HG02981 (cell line): Measurements from ENCODE around the gene POLR3GL.

ENCODE experiments used
- ATAC-seq: cut with Tn5 transposase; IDR thresholded peaks from one replicate; pipeline ENCODE4 v1.9.1; 2021; ENCODE audit warnings: mild to moderate bottlenecking, moderate library complexity; ENCODE audit not compliant: unreplicated experiment

Gene POLR3GL

GRCh38 chr1:145947551-145947950 is 16.9 kb upstream of the POLR3GL start:
- no peak for ATAC-seq

GRCh38 chr1:145949219-145949618 is 15.3 kb upstream of the POLR3GL start:
- no peak for ATAC-seq

- no peak for ATAC-seq
Measured at GRCh38 chr1:145951526-145951925, 13.0 kb upstream of the POLR3GL start.

GRCh38 chr1:145952903-145953302 is 11.6 kb upstream of the POLR3GL start:
- ATAC-seq: no peak

- no peak for ATAC-seq
Measured at GRCh38 chr1:145953861-145954260, 10.6 kb upstream of the POLR3GL start.

- no peak for ATAC-seq
Measured at GRCh38 chr1:145955436-145955835, 9.1 kb upstream of the POLR3GL start.

GRCh38 chr1:145956361-145956760 is 8.1 kb upstream of the POLR3GL start:
- no peak for ATAC-seq

- ATAC-seq: no peak
Measured at GRCh38 chr1:145956781-145957442, 7.6 kb upstream of the POLR3GL start.

GRCh38 chr1:145957443-145958319 is 6.8 kb upstream of the POLR3GL start, which contains the start of gene LIX1L:
Gene LIX1L (minus strand): TSS chr1:145958017. CDS start chr1:145957927, 90 bp downstream.
- peak; percentile 85 for ATAC-seq

GRCh38 chr1:145958734-145959133 is 5.8 kb upstream of the POLR3GL start:
- ATAC-seq: no peak

- no peak for ATAC-seq
Measured at GRCh38 chr1:145959333-145959732, 5.2 kb upstream of the POLR3GL start.

GRCh38 chr1:145959957-145960467 is 4.5 kb upstream of the POLR3GL start:
- no peak for ATAC-seq

- no peak for ATAC-seq
Measured at GRCh38 chr1:145960468-145961108, 3.9 kb upstream of the POLR3GL start.

GRCh38 chr1:145961109-145961424 is 3.4 kb upstream of the POLR3GL start:
- ATAC-seq: no peak

GRCh38 chr1:145961425-145962156 is 2.9 kb upstream of the POLR3GL start:
- ATAC-seq: no peak

- ATAC-seq: no peak
Measured at GRCh38 chr1:145962157-145963102, 2.1 kb upstream of the POLR3GL start.

GRCh38 chr1:145963265-145964019 is 1.0 kb upstream of the POLR3GL start:
- ATAC-seq: no peak

GRCh38 chr1:145965119-145965744 is 742 bp downstream of the POLR3GL start:
- ATAC-seq: no peak

GRCh38 chr1:145967288-145967687 is 2.8 kb downstream of the POLR3GL start:
- ATAC-seq: no peak
